Endothelial cell of umbilical vein (primary cell): ENCODE measurements around the gene KRTAP4-5. TPM values are rescaled to one million over a fixed set of nuclear protein-coding genes. Genes with fewer than 3 reads are reported as not detected.

Experiments used
- BruUV-seq: library from RNA; stranded (reverse); fragments of 400-500 nt; replicated peaks from 2 replicates; lab custom pipeline; 2021; lab: Mats Ljungman, UMichigan
- CTCF ChIA-PET: fragments of 300-600, 350-600 bp; sonication (Branson Sonifier 250); formaldehyde crosslinking; loops from one replicate; lab custom pipeline; 2021; ENCODE audit warnings: antibody characterized with exemption, inconsistent platforms; lab: Charles Lee
- POLR2A ChIA-PET: fragments of 300-600, 350-600 bp; sonication (Branson Sonifier 250); formaldehyde crosslinking; loops from one replicate; lab custom pipeline; 2021; ENCODE audit warnings: antibody characterized with exemption, inconsistent platforms; lab: Charles Lee
- DNase-seq: peaks from one replicate; pipeline ENCODE4 v3.0.0-alpha.2; 2011; ENCODE audit warnings: low read depth, low spot score
- FAIRE-seq: peaks from 2 replicates; lab custom pipeline; 2011; peaks lifted over from hg19 to GRCh38; lab: Jason Lieb, UNC
- H2AFZ ChIP-seq: 2 replicates; pipeline ENCODE4 v1.6.0; 2012; ENCODE audit warnings: low read depth, low read length, control low read depth, inconsistent platforms
- H3K27ac ChIP-seq: 2 replicates; pipeline ENCODE4 v1.5.1; 2011; ENCODE audit warnings: low read depth, mild to moderate bottlenecking, control low read depth, low read length, moderate library complexity; ENCODE audit not compliant: insufficient read depth
- H3K27me3 ChIP-seq, 2 experiments: 2 replicates each; pipeline versions ENCODE4 v1.6.0 to v1.6.1; 2011; ENCODE audit warnings: low read length in 2 of 2, mixed read lengths in 1 of 2; ENCODE audit not compliant: control insufficient read depth in 2 of 2, insufficient read depth in 2 of 2
- H3K36me3 ChIP-seq, 2 experiments: 2 replicates in 1 of 2; 3 replicates in 1 of 2; pipeline ENCODE4 v1.5.1; 2011; ENCODE audit warnings: low read length in 2 of 2, mild to moderate bottlenecking in 1 of 2, moderate library complexity in 1 of 2; ENCODE audit not compliant: control insufficient read depth in 2 of 2, insufficient read depth in 2 of 2; ENCODE audit errors: extremely low read depth in 1 of 2
- H3K4me1 ChIP-seq: 3 replicates; pipeline ENCODE4 v1.5.1; 2011; ENCODE audit warnings: mild to moderate bottlenecking, low read length; ENCODE audit not compliant: control insufficient read depth, insufficient read depth; ENCODE audit errors: extremely low read depth
- H3K4me2 ChIP-seq: 2 replicates; pipeline ENCODE4 v1.6.1; 2011; ENCODE audit warnings: low read length, control low read depth, mixed read lengths; ENCODE audit not compliant: insufficient read depth
- H3K4me3 ChIP-seq, 3 experiments: fragments of 200-600 bp in 1 of 3; sonication (generic), shearing (Covaris generic) in 1 of 3; replicated peaks in 1 of 3; 2 replicates each; pipeline ENCODE4 v1.5.1; 2011 to 2016; ENCODE audit warnings: control low read depth in 3 of 3, low read length in 3 of 3, mild to moderate bottlenecking in 2 of 3, inconsistent platforms in 1 of 3, low read depth in 1 of 3, moderate library complexity in 1 of 3; ENCODE audit not compliant: insufficient read depth in 1 of 3
- H3K79me2 ChIP-seq: 2 replicates; pipeline ENCODE4 v1.6.0; 2012; ENCODE audit warnings: low read length, inconsistent platforms; ENCODE audit not compliant: control insufficient read depth, insufficient read depth
- H3K9ac ChIP-seq: replicated peaks from 2 replicates; pipeline ENCODE3; 2011; ENCODE audit warnings: low read length, control low read depth; ENCODE audit not compliant: insufficient read depth; ENCODE audit errors: extremely low read depth
- H3K9me1 ChIP-seq: replicated peaks from 3 replicates; pipeline ENCODE4 v1.6.0; 2011; ENCODE audit warnings: mild to moderate bottlenecking, low read length; ENCODE audit not compliant: control insufficient read depth, insufficient read depth; ENCODE audit errors: extremely low read depth
- H3K9me3 ChIP-seq: replicated peaks from 2 replicates; pipeline ENCODE4 v1.5.1; 2012; ENCODE audit warnings: low read length, inconsistent platforms; ENCODE audit not compliant: control insufficient read depth, insufficient read depth
- H4K20me1 ChIP-seq: replicated peaks from 2 replicates; pipeline ENCODE3; 2011; ENCODE audit warnings: mild to moderate bottlenecking, low read length; ENCODE audit not compliant: control insufficient read depth, insufficient read depth; ENCODE audit errors: extremely low read depth
- EZH2 ChIP-seq: IDR thresholded peaks from 2 replicates; pipeline ENCODE4 v1.6.1; 2012; ENCODE audit warnings: borderline replicate concordance, low read depth, mild to moderate bottlenecking, moderate library complexity, low read length, inconsistent platforms; ENCODE audit not compliant: severe bottlenecking
- FOS ChIP-seq: IDR thresholded peaks from 2 replicates; pipeline ENCODE4 v1.6.1; 2011; ENCODE audit warnings: mild to moderate bottlenecking, low read length, moderate library complexity, borderline replicate concordance; ENCODE audit not compliant: insufficient read depth
- MYC ChIP-seq: IDR thresholded peaks from one replicate; pipeline ENCODE4 v1.6.1; 2011; ENCODE audit warnings: mild to moderate bottlenecking, low read depth, low read length
- POLR2A ChIP-seq: IDR thresholded peaks from 2 replicates; pipeline ENCODE4 v1.6.1; 2012; ENCODE audit warnings: low read depth, mild to moderate bottlenecking, control low read depth, low read length
- POLR2AphosphoS5 ChIP-seq: IDR thresholded peaks from 2 replicates; pipeline ENCODE4 v1.6.1; 2012; ENCODE audit warnings: low read depth, mild to moderate bottlenecking, control low read depth, low read length, moderate library complexity; ENCODE audit not compliant: insufficient read depth
- dilution Hi-C: fragments of 300-500 bp; cut with MboI; formaldehyde crosslinking; loops from one replicate; pipeline ENCODE4 v1.15.0; 2019; ENCODE audit warnings: low sequenced_read_pairs; ENCODE audit not compliant: extremely low pct_ligation_motif_present
- intact Hi-C: fragments of 100-400 bp; cut with micrococcal nuclease; formaldehyde crosslinking; loops from one replicate; pipeline ENCODE4 v1.10.0; 2022
- polyA plus RNA-seq, 4 experiments: library from polyadenylated mRNA; depleted of rRNA in 3 of 4; stranded (reverse) in 3 of 4; unstranded in 1 of 4; fragments of >200 nt; gene quantifications; 2 replicates each; pipeline versions ENCODE4 v1.2.1 to v1.2.3, GENCODE V29; 2011 to 2012; ENCODE audit warnings: missing spikeins in 1 of 4
- total RNA-seq: library from RNA; stranded (reverse); gene quantifications from 2 replicates; pipeline ENCODE4 v1.2.3, GENCODE V29; 2021
- TF ChIP-seq, protein P1 (sequence below), 2 donors: IDR thresholded peaks; 1 replicate in 1 of 2; 2 replicates in 1 of 2; pipeline ENCODE4 v1.5.1; 2011; ENCODE audit warnings: low read length in 2 of 2, mild to moderate bottlenecking in 2 of 2, moderate library complexity in 2 of 2, control low read depth in 1 of 2, inconsistent platforms in 1 of 2, low read depth in 1 of 2; ENCODE audit not compliant: insufficient read depth in 1 of 2; ENCODE audit errors: extremely low read depth in 1 of 2
- TF ChIP-seq, protein P2 (sequence below): IDR thresholded peaks from 2 replicates; pipeline ENCODE4 v1.6.1; 2011; ENCODE audit not compliant: insufficient read depth, insufficient read length

KRTAP4-5 gene
- total and polyA plus RNA-seq, 2 donors (not counting 3 experiments of a cell fraction or from before 2014, with no cell fraction given) = not detected

DNA sequence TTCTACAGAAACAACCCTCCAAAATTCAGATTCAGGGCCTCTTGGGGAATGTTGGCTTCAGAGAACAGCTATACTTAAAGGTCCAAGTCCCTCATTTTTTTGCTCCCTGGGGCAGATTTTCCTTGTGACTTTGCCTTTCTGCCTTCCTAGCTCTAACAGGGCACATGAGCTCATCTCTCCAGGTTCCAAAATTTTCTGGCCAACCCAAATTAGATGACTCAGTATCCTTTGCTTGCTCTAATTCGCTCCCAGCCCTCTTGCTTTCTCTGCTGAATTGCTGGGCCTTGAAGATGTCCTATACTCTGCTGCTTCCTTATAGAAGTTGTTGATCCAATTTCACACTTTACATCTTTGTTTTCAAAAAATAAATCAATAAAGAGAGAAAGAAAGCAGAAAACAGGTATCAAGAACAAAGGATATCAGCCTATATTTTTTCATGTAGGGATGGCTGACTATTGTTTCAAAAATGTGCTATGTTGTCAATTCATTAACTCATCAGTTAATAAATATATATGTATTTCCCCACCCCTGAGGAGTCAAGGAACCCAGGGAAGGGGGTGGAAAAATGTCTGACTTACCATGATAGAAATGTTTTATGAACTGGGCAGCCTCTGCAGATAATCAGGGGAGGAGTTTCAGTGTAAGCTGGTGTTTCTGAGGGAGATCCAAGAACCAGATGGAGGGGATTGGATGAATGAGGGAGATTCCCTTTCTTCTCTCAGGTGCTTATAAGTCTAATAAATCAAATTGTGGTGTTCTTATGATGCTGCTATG lies 29.4 kb upstream of the KRTAP4-5 start:
- H3K9ac ChIP-seq = no peak overlapping the region
- POLR2A ChIA-PET = no interaction called here

More for the DNA sequence above, 29.4 kb upstream of the KRTAP4-5 start:
- no peaks in the 10 kb centered on the region for H3K27me3 ChIP-seq
- DNase-seq = no peak
- FAIRE-seq = no peak
- H3K9me3 ChIP-seq = no peaks in the 10 kb centered on the region
- CTCF ChIA-PET = interaction anchor here (1.0 kb wide), 1 partner anchor 322 kb away, joined by 3 read pairs; no protein-coding TSS in a partner anchor
- no peak overlapping the region for H2AFZ ChIP-seq
- H3K36me3 ChIP-seq = no peaks in the 10 kb centered on the region
- H3K79me2 ChIP-seq = no peaks in the 10 kb centered on the region
- no peaks in the 10 kb centered on the region for H4K20me1 ChIP-seq
- no peak overlapping the region for H3K27ac ChIP-seq
- no peaks in the 10 kb centered on the region for H3K4me1 ChIP-seq
- H3K4me3 ChIP-seq = no peak overlapping the region
- TF ChIP-seq, protein P1, sequence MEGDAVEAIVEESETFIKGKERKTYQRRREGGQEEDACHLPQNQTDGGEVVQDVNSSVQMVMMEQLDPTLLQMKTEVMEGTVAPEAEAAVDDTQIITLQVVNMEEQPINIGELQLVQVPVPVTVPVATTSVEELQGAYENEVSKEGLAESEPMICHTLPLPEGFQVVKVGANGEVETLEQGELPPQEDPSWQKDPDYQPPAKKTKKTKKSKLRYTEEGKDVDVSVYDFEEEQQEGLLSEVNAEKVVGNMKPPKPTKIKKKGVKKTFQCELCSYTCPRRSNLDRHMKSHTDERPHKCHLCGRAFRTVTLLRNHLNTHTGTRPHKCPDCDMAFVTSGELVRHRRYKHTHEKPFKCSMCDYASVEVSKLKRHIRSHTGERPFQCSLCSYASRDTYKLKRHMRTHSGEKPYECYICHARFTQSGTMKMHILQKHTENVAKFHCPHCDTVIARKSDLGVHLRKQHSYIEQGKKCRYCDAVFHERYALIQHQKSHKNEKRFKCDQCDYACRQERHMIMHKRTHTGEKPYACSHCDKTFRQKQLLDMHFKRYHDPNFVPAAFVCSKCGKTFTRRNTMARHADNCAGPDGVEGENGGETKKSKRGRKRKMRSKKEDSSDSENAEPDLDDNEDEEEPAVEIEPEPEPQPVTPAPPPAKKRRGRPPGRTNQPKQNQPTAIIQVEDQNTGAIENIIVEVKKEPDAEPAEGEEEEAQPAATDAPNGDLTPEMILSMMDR (IDR thresholded peaks at IDR 0.05; ENCODE audit: extremely low read depth in 1 of 2, insufficient read depth in 1 of 2, low read depth in 1 of 2, low read length in 2 of 2) = no peak
- TF ChIP-seq, protein P2, sequence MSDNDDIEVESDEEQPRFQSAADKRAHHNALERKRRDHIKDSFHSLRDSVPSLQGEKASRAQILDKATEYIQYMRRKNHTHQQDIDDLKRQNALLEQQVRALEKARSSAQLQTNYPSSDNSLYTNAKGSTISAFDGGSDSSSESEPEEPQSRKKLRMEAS = no peak
- TF ChIP-seq EZH2 (no peak), MYC (no peak), POLR2A (no peak), FOS (no peak), POLR2AphosphoS5 (no peak)
- no peaks in the 10 kb centered on the region for H3K9me1 ChIP-seq
- intact Hi-C loops = no loop called here
- no TSS peak for BruUV-seq
- no peak overlapping the region for H3K4me2 ChIP-seq
- dilution Hi-C loops = no loop called here
